Endothelial cell of umbilical vein (primary cell): ENCODE measurements around the gene BAD. TPM values are rescaled to one million over a fixed set of nuclear protein-coding genes. Genes with fewer than 3 reads are reported as not detected.

Source experiments
- BruUV-seq: library from RNA; stranded (reverse); fragments of 400-500 nt; replicated peaks from 2 replicates; lab custom pipeline; 2021; lab: Mats Ljungman, UMichigan
- CTCF ChIA-PET: fragments of 300-600, 350-600 bp; sonication (Branson Sonifier 250); formaldehyde crosslinking; loops from one replicate; lab custom pipeline; 2021; ENCODE audit warnings: antibody characterized with exemption, inconsistent platforms; lab: Charles Lee
- POLR2A ChIA-PET: fragments of 300-600, 350-600 bp; sonication (Branson Sonifier 250); formaldehyde crosslinking; loops from one replicate; lab custom pipeline; 2021; ENCODE audit warnings: antibody characterized with exemption, inconsistent platforms; lab: Charles Lee
- DNase-seq: peaks from one replicate; pipeline ENCODE4 v3.0.0-alpha.2; 2011; ENCODE audit warnings: low read depth, low spot score
- FAIRE-seq: peaks from 2 replicates; lab custom pipeline; 2011; peaks lifted over from hg19 to GRCh38; lab: Jason Lieb, UNC
- H2AFZ ChIP-seq: 2 replicates; pipeline ENCODE4 v1.6.0; 2012; ENCODE audit warnings: low read depth, low read length, control low read depth, inconsistent platforms
- H3K27ac ChIP-seq: 2 replicates; pipeline ENCODE4 v1.5.1; 2011; ENCODE audit warnings: low read depth, mild to moderate bottlenecking, control low read depth, low read length, moderate library complexity; ENCODE audit not compliant: insufficient read depth
- H3K27me3 ChIP-seq, 2 experiments: 2 replicates each; pipeline versions ENCODE4 v1.6.0 to v1.6.1; 2011; ENCODE audit warnings: low read length in 2 of 2, mixed read lengths in 1 of 2; ENCODE audit not compliant: control insufficient read depth in 2 of 2, insufficient read depth in 2 of 2
- H3K36me3 ChIP-seq, 2 experiments: 2 replicates in 1 of 2; 3 replicates in 1 of 2; pipeline ENCODE4 v1.5.1; 2011; ENCODE audit warnings: low read length in 2 of 2, mild to moderate bottlenecking in 1 of 2, moderate library complexity in 1 of 2; ENCODE audit not compliant: control insufficient read depth in 2 of 2, insufficient read depth in 2 of 2; ENCODE audit errors: extremely low read depth in 1 of 2
- H3K4me1 ChIP-seq: 3 replicates; pipeline ENCODE4 v1.5.1; 2011; ENCODE audit warnings: mild to moderate bottlenecking, low read length; ENCODE audit not compliant: control insufficient read depth, insufficient read depth; ENCODE audit errors: extremely low read depth
- H3K4me2 ChIP-seq: 2 replicates; pipeline ENCODE4 v1.6.1; 2011; ENCODE audit warnings: low read length, control low read depth, mixed read lengths; ENCODE audit not compliant: insufficient read depth
- H3K4me3 ChIP-seq, 3 experiments: fragments of 200-600 bp in 1 of 3; sonication (generic), shearing (Covaris generic) in 1 of 3; replicated peaks in 1 of 3; 2 replicates each; pipeline ENCODE4 v1.5.1; 2011 to 2016; ENCODE audit warnings: control low read depth in 3 of 3, low read length in 3 of 3, mild to moderate bottlenecking in 2 of 3, inconsistent platforms in 1 of 3, low read depth in 1 of 3, moderate library complexity in 1 of 3; ENCODE audit not compliant: insufficient read depth in 1 of 3
- H3K79me2 ChIP-seq: 2 replicates; pipeline ENCODE4 v1.6.0; 2012; ENCODE audit warnings: low read length, inconsistent platforms; ENCODE audit not compliant: control insufficient read depth, insufficient read depth
- H3K9ac ChIP-seq: replicated peaks from 2 replicates; pipeline ENCODE3; 2011; ENCODE audit warnings: low read length, control low read depth; ENCODE audit not compliant: insufficient read depth; ENCODE audit errors: extremely low read depth
- H3K9me1 ChIP-seq: replicated peaks from 3 replicates; pipeline ENCODE4 v1.6.0; 2011; ENCODE audit warnings: mild to moderate bottlenecking, low read length; ENCODE audit not compliant: control insufficient read depth, insufficient read depth; ENCODE audit errors: extremely low read depth
- H3K9me3 ChIP-seq: replicated peaks from 2 replicates; pipeline ENCODE4 v1.5.1; 2012; ENCODE audit warnings: low read length, inconsistent platforms; ENCODE audit not compliant: control insufficient read depth, insufficient read depth
- H4K20me1 ChIP-seq: replicated peaks from 2 replicates; pipeline ENCODE3; 2011; ENCODE audit warnings: mild to moderate bottlenecking, low read length; ENCODE audit not compliant: control insufficient read depth, insufficient read depth; ENCODE audit errors: extremely low read depth
- CTCF ChIP-seq, 2 donors: IDR thresholded peaks; 1 replicate in 1 of 2; 2 replicates in 1 of 2; pipeline ENCODE4 v1.5.1; 2011; ENCODE audit warnings: low read length in 2 of 2, mild to moderate bottlenecking in 2 of 2, moderate library complexity in 2 of 2, control low read depth in 1 of 2, inconsistent platforms in 1 of 2, low read depth in 1 of 2; ENCODE audit not compliant: insufficient read depth in 1 of 2; ENCODE audit errors: extremely low read depth in 1 of 2
- EZH2 ChIP-seq: IDR thresholded peaks from 2 replicates; pipeline ENCODE4 v1.6.1; 2012; ENCODE audit warnings: borderline replicate concordance, low read depth, mild to moderate bottlenecking, moderate library complexity, low read length, inconsistent platforms; ENCODE audit not compliant: severe bottlenecking
- FOS ChIP-seq: IDR thresholded peaks from 2 replicates; pipeline ENCODE4 v1.6.1; 2011; ENCODE audit warnings: mild to moderate bottlenecking, low read length, moderate library complexity, borderline replicate concordance; ENCODE audit not compliant: insufficient read depth
- MAX ChIP-seq: IDR thresholded peaks from 2 replicates; pipeline ENCODE4 v1.6.1; 2011; ENCODE audit not compliant: insufficient read depth, insufficient read length
- MYC ChIP-seq: IDR thresholded peaks from one replicate; pipeline ENCODE4 v1.6.1; 2011; ENCODE audit warnings: mild to moderate bottlenecking, low read depth, low read length
- POLR2A ChIP-seq: IDR thresholded peaks from 2 replicates; pipeline ENCODE4 v1.6.1; 2012; ENCODE audit warnings: low read depth, mild to moderate bottlenecking, control low read depth, low read length
- dilution Hi-C: fragments of 300-500 bp; cut with MboI; formaldehyde crosslinking; loops from one replicate; pipeline ENCODE4 v1.15.0; 2019; ENCODE audit warnings: low sequenced_read_pairs; ENCODE audit not compliant: extremely low pct_ligation_motif_present
- intact Hi-C: fragments of 100-400 bp; cut with micrococcal nuclease; formaldehyde crosslinking; loops from one replicate; pipeline ENCODE4 v1.10.0; 2022
- polyA plus RNA-seq, 4 experiments: library from polyadenylated mRNA; depleted of rRNA in 3 of 4; stranded (reverse) in 3 of 4; unstranded in 1 of 4; fragments of >200 nt; gene quantifications; 2 replicates each; pipeline versions ENCODE4 v1.2.1 to v1.2.3, GENCODE V29; 2011 to 2012; ENCODE audit warnings: missing spikeins in 1 of 4
- total RNA-seq: library from RNA; stranded (reverse); gene quantifications from 2 replicates; pipeline ENCODE4 v1.2.3, GENCODE V29; 2021

BAD gene
- total and polyA plus RNA-seq, 2 donors (not counting 3 experiments of a cell fraction or from before 2014, with no cell fraction given): 65.3 to 88.0 TPM

DNA sequence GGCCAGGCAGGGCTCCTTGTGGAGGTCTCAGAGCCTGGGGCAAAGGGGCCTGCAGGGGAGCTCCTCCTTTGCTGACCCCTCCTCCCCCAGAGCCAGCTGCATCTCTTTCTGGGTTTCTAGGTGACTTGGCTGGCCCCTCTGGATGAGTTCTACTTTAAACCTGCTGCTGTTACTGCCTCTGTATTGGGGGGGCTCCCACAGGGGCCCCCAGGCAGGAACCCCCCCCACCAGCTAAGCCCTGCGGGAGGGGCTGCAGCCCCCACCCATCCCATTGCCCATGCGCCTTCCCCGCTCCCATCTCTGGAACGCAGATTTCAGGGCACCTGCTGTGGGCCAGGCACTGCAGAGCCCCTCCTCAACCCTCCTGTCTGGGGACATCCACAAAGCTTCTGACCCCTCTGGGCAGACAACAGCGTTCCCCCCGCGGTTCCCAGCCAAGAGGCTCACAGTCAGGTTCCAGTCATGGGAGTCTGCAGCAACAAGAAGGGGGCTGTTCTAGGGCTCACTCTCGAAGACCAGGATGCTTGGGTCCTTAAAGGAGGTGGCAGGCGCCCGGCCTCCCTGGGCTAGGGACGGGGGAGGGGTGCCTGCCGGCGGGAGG, 34.0 kb downstream of the BAD start:
- dilution Hi-C loops: no loop called here
- DNase-seq: no peak
- no peak for FAIRE-seq

More for the DNA sequence above, 34.0 kb downstream of the BAD start:
- peak overlapping the region; percentile 81 for H2AFZ ChIP-seq
- no peaks in the 10 kb centered on the region for H3K9me1 ChIP-seq
- ChIA-PET CTCF (interaction anchor here (1.1 to 4.7 kb wide), 6 partner anchors 13 to 54 kb away, joined by 3 to 60 read pairs (median 28); partner anchors contain the start of genes CATSPERZ and FERMT3), POLR2A (no interaction called here)
- TF ChIP-seq MYC (no peak), CTCF (IDR thresholded peaks at IDR 0.05; ENCODE audit: extremely low read depth in 1 of 2, insufficient read depth in 1 of 2, low read depth in 1 of 2, low read length in 2 of 2) (no peak), EZH2 (no peak), FOS (no peak), POLR2A (no peak), MAX (no peak)
- H3K27ac ChIP-seq: no peak overlapping the region
- intact Hi-C loops: loop anchor here (1.0 kb wide), 4 partner anchors 13 to 51 kb away; partner anchors contain the start of gene GPR137
- H3K9ac ChIP-seq: no peak overlapping the region
- peaks cover 0 to 6% of the 10 kb centered on the region in 2 experiments for H3K36me3 ChIP-seq
- H3K4me2 ChIP-seq: peak overlapping the region; percentile 47
- H3K4me1 ChIP-seq: peaks cover 30% of the 10 kb centered on the region
- H3K4me3 ChIP-seq: peak overlapping the region in 2 of 3 experiments; percentile 11 to 80
- no TSS peak for BruUV-seq
- H4K20me1 ChIP-seq: no peaks in the 10 kb centered on the region
- peaks cover 40% of the 10 kb centered on the region for H3K79me2 ChIP-seq
- no peaks in the 10 kb centered on the region for H3K9me3 ChIP-seq
- H3K27me3 ChIP-seq: no peaks in the 10 kb centered on the region
